ENCODE results near the gene TRIM31.

TRIM31 gene

GRCh38 chr6:30154709-30155519 lies 42.0 kb upstream of the TRIM31 start:
- Histone ChIP-seq H3K4me3 (ENCODE audit: low read depth in 1 of 2, low read length in 2 of 2) (no peak overlapping the region), H3K27me3 (ENCODE audit: control insufficient read depth in 1 of 2, insufficient read depth in 2 of 2, low read length in 2 of 2) (no peaks in the 10 kb centered on the region), H3K4me1 (ENCODE audit: insufficient read depth, low read length) (peaks cover 4% of the 10 kb centered on the region), H3K9ac (ENCODE audit: low read length) (no peak overlapping the region), H3K9me3 (ENCODE audit: low read length) (no peaks in the 10 kb centered on the region), H3K36me3 (ENCODE audit: insufficient read depth, low read length) (no peaks in the 10 kb centered on the region), H3K27ac (ENCODE audit: low read depth, low read length) (no peak overlapping the region)

GRCh38 chr6:30154061-30154460 lies 41.2 kb upstream of the TRIM31 start:
- Histone ChIP-seq H3K4me3 (ENCODE audit: low read depth in 1 of 2, low read length in 2 of 2) (no peak overlapping the region), H3K36me3 (ENCODE audit: insufficient read depth, low read length) (no peaks in the 10 kb centered on the region), H3K27me3 (ENCODE audit: control insufficient read depth in 1 of 2, insufficient read depth in 2 of 2, low read length in 2 of 2) (no peaks in the 10 kb centered on the region), H3K27ac (ENCODE audit: low read depth, low read length) (no peak overlapping the region), H3K4me1 (ENCODE audit: insufficient read depth, low read length) (peaks cover 4% of the 10 kb centered on the region), H3K9me3 (ENCODE audit: low read length) (no peaks in the 10 kb centered on the region), H3K9ac (ENCODE audit: low read length) (no peak overlapping the region)

- H3K36me3 ChIP-seq (ENCODE audit: insufficient read depth, low read length): no peaks in the 10 kb centered on the region
- peaks cover 0 to 4% of the 10 kb centered on the region in 2 donors for H3K27me3 ChIP-seq (ENCODE audit: control insufficient read depth in 1 of 2, insufficient read depth in 2 of 2, low read length in 2 of 2)
- no peak overlapping the region for H3K27ac ChIP-seq (ENCODE audit: low read depth, low read length)
- H3K9me3 ChIP-seq (ENCODE audit: low read length): no peaks in the 10 kb centered on the region
- H3K4me3 ChIP-seq (ENCODE audit: low read depth in 1 of 2, low read length in 2 of 2): no peak overlapping the region
- no peak overlapping the region for H3K9ac ChIP-seq (ENCODE audit: low read length)
- peaks cover 4% of the 10 kb centered on the region for H3K4me1 ChIP-seq (ENCODE audit: insufficient read depth, low read length)
Observed at GRCh38 chr6:30152910-30153610, 40.2 kb upstream of the TRIM31 start.

GRCh38 chr6:30152016-30152673 lies 39.3 kb upstream of the TRIM31 start:
- H3K4me1 ChIP-seq (ENCODE audit: insufficient read depth, low read length): peaks cover 4% of the 10 kb centered on the region
- no peak overlapping the region for H3K4me3 ChIP-seq (ENCODE audit: low read depth in 1 of 2, low read length in 2 of 2)
- no peaks in the 10 kb centered on the region for H3K36me3 ChIP-seq (ENCODE audit: insufficient read depth, low read length)
- H3K27me3 ChIP-seq (ENCODE audit: control insufficient read depth in 1 of 2, insufficient read depth in 2 of 2, low read length in 2 of 2): peaks cover 0 to 9% of the 10 kb centered on the region in 2 donors
- no peak overlapping the region for H3K27ac ChIP-seq (ENCODE audit: low read depth, low read length)
- H3K9me3 ChIP-seq (ENCODE audit: low read length): no peaks in the 10 kb centered on the region
- H3K9ac ChIP-seq (ENCODE audit: low read length): no peak overlapping the region

GRCh38 chr6:30151580-30151979 lies 38.7 kb upstream of the TRIM31 start:
- no peaks in the 10 kb centered on the region for H3K36me3 ChIP-seq (ENCODE audit: insufficient read depth, low read length)
- no peak overlapping the region for H3K9ac ChIP-seq (ENCODE audit: low read length)
- no peak overlapping the region for H3K4me3 ChIP-seq (ENCODE audit: low read depth in 1 of 2, low read length in 2 of 2)
- no peaks in the 10 kb centered on the region for H3K9me3 ChIP-seq (ENCODE audit: low read length)
- peaks cover 0 to 11% of the 10 kb centered on the region in 2 donors for H3K27me3 ChIP-seq (ENCODE audit: control insufficient read depth in 1 of 2, insufficient read depth in 2 of 2, low read length in 2 of 2)
- peaks cover 4% of the 10 kb centered on the region for H3K4me1 ChIP-seq (ENCODE audit: insufficient read depth, low read length)
- no peak overlapping the region for H3K27ac ChIP-seq (ENCODE audit: low read depth, low read length)

GRCh38 chr6:30150671-30151395 lies 37.9 kb upstream of the TRIM31 start:
- Histone ChIP-seq H3K4me3 (ENCODE audit: low read depth in 1 of 2, low read length in 2 of 2) (no peak overlapping the region), H3K27ac (ENCODE audit: low read depth, low read length) (no peak overlapping the region), H3K4me1 (ENCODE audit: insufficient read depth, low read length) (peaks cover 4% of the 10 kb centered on the region), H3K27me3 (ENCODE audit: control insufficient read depth in 1 of 2, insufficient read depth in 2 of 2, low read length in 2 of 2) (peaks cover 0 to 11% of the 10 kb centered on the region in 2 donors), H3K9ac (ENCODE audit: low read length) (no peak overlapping the region), H3K36me3 (ENCODE audit: insufficient read depth, low read length) (no peaks in the 10 kb centered on the region), H3K9me3 (ENCODE audit: low read length) (no peaks in the 10 kb centered on the region)

- Histone ChIP-seq H3K4me3 (ENCODE audit: low read depth in 1 of 2, low read length in 2 of 2) (no peak overlapping the region), H3K4me1 (ENCODE audit: insufficient read depth, low read length) (no peaks in the 10 kb centered on the region), H3K36me3 (ENCODE audit: insufficient read depth, low read length) (no peaks in the 10 kb centered on the region), H3K9ac (ENCODE audit: low read length) (no peak overlapping the region), H3K27me3 (ENCODE audit: control insufficient read depth in 1 of 2, insufficient read depth in 2 of 2, low read length in 2 of 2) (peaks cover 0 to 11% of the 10 kb centered on the region in 2 donors), H3K9me3 (ENCODE audit: low read length) (no peaks in the 10 kb centered on the region), H3K27ac (ENCODE audit: low read depth, low read length) (no peak overlapping the region)
Observed at GRCh38 chr6:30149858-30150550, 37.1 kb upstream of the TRIM31 start.

GRCh38 chr6:30149234-30149633 lies 36.3 kb upstream of the TRIM31 start:
- Histone ChIP-seq H3K9me3 (ENCODE audit: low read length) (no peaks in the 10 kb centered on the region), H3K36me3 (ENCODE audit: insufficient read depth, low read length) (no peaks in the 10 kb centered on the region), H3K4me1 (ENCODE audit: insufficient read depth, low read length) (no peaks in the 10 kb centered on the region), H3K4me3 (ENCODE audit: low read depth in 1 of 2, low read length in 2 of 2) (no peak overlapping the region), H3K9ac (ENCODE audit: low read length) (no peak overlapping the region), H3K27ac (ENCODE audit: low read depth, low read length) (no peak overlapping the region), H3K27me3 (ENCODE audit: control insufficient read depth in 1 of 2, insufficient read depth in 2 of 2, low read length in 2 of 2) (peaks cover 0 to 11% of the 10 kb centered on the region in 2 donors)

- Histone ChIP-seq H3K4me3 (ENCODE audit: low read depth in 1 of 2, low read length in 2 of 2) (no peak overlapping the region), H3K9me3 (ENCODE audit: low read length) (no peaks in the 10 kb centered on the region), H3K4me1 (ENCODE audit: insufficient read depth, low read length) (no peaks in the 10 kb centered on the region), H3K27ac (ENCODE audit: low read depth, low read length) (no peak overlapping the region), H3K36me3 (ENCODE audit: insufficient read depth, low read length) (no peaks in the 10 kb centered on the region), H3K9ac (ENCODE audit: low read length) (no peak overlapping the region), H3K27me3 (ENCODE audit: control insufficient read depth in 1 of 2, insufficient read depth in 2 of 2, low read length in 2 of 2) (peaks cover 0 to 11% of the 10 kb centered on the region in 2 donors)
Observed at GRCh38 chr6:30147096-30147495, 34.2 kb upstream of the TRIM31 start.

GRCh38 chr6:30145818-30146217 lies 32.9 kb upstream of the TRIM31 start:
- Histone ChIP-seq H3K9me3 (ENCODE audit: low read length) (no peaks in the 10 kb centered on the region), H3K27ac (ENCODE audit: low read depth, low read length) (no peak overlapping the region), H3K9ac (ENCODE audit: low read length) (no peak overlapping the region), H3K4me1 (ENCODE audit: insufficient read depth, low read length) (no peaks in the 10 kb centered on the region), H3K27me3 (ENCODE audit: control insufficient read depth in 1 of 2, insufficient read depth in 2 of 2, low read length in 2 of 2) (peaks cover 0 to 11% of the 10 kb centered on the region in 2 donors), H3K36me3 (ENCODE audit: insufficient read depth, low read length) (no peaks in the 10 kb centered on the region), H3K4me3 (ENCODE audit: low read depth in 1 of 2, low read length in 2 of 2) (no peak overlapping the region)
